ENCODE data around the gene MANBA.
A peak's percentile ranks its signal among the peaks of the same experiment; 100 is the strongest.

Gene MANBA

DNA sequence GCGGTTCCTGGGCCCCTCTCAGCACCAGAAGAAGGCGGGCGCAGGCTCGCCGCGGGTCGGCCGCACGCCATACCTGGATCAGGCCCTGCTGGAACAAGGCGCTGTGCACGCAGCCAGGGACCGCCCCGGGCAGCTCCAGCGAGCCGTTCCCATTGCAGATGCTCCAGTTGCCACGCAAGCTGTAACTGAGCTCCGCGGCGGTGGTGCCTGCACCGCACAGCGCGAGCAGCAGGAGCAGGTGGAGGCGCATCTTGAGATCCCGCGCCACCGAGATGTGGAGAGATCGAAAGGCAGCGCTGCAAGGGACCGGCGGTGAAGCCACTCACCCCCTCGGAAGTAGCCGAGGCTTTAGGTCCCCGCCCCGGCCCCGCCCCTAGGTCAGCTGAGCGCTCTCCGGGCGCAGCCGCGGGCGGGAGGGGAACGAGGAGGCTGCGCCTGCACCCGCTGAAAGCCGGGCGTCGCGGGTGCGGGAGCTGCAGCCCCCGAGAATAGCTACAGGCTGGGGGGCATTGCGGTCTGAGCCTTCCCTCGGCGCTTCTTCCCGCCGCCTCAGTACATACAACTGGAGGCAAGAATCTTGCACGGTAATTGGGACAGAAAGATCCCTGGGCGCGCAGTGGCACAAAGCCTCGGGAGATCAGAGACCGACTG lies at the start of gene MANBA:
TSS of gene MANBA (minus strand) at position 324 of the 651 bp plus-strand sequence. CDS start at position 250, 74 bp downstream.
- peak; percentile 47 for DNase-seq (ENCODE audit: low read depth)

GRCh38 chr4:102809691-102810090 lies 48.9 kb upstream of the MANBA start:
- no peak for DNase-seq (ENCODE audit: low read depth)

DNA sequence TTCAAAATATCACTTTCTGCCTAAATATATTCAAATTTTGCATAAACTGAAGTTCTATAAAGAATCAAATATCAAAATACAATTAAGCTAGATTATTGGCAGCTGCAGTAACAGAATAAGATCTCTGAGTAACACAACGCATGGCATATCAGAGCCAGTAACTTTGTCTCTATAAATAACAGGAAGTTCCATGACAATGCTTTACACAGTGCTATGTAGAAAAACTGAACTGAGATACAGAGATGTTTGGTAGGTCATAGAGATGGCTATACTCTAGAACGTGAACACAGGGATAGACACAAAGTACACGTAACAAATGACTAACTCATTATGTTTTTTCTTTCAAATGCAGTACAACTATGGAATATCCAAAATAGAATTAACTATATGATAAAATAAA lies 48.4 kb upstream of the MANBA start:
- no peak for DNase-seq (ENCODE audit: low read depth)

DNA sequence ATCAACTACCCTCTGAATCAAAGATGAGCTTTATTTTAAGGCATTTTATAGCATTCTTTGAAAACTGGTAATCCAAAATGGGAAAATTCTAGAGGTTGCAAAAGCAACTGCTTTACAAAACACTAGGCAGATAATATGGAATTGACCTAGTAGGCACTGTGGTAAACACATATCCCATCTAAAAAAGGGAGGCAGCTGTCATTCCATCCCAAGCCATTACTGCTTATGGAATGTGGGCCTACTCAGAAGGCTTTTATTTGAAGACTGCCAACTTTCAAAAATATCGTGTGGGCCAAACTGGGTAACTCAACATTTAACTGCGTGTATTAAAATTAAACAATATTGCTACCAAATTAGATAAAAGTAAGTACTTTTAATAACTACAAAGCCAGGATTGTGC lies 47.2 kb upstream of the MANBA start:
- no peak for DNase-seq (ENCODE audit: low read depth)

GRCh38 chr4:102807345-102807744 lies 46.6 kb upstream of the MANBA start:
- no peak for DNase-seq (ENCODE audit: low read depth)

- no peak for DNase-seq (ENCODE audit: low read depth)
These were observed 39.0 kb upstream of the MANBA start for GRCh38 chr4:102799816-102800215.

- no peak for DNase-seq (ENCODE audit: low read depth)
These were observed 34.2 kb upstream of the MANBA start for GRCh38 chr4:102794999-102795398.

DNA sequence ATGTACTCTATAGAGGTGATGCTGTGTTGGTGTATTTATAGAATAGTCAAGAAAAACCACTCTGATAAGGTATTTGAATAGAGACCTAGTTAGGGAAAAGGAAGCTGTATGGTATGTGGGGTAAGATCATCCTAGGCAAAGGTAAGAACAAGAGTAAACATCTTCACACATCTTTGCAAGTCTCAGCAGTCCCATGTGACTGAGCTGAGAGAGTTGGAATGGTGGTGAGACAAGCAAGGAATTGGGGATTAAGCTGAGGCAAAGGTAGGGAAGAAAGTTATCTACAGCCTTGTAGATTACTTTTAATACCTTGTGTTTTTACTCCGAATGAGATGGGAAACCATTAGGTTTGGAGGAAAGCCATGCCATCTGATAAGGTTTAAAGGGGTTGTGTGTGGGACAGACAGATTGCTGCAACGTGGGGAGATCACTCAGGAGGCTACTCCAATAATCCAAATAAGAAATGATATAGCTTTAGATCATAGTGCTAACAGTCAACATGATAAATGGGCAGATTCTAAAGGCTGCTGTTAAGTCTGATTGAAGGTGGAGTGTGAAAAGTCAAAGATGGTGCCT lies 31.7 kb upstream of the MANBA start:
- no peak for DNase-seq (ENCODE audit: low read depth)

- no peak for DNase-seq (ENCODE audit: low read depth)
These were observed 30.6 kb upstream of the MANBA start for GRCh38 chr4:102791318-102791835.

GRCh38 chr4:102789317-102789717 lies 28.5 kb upstream of the MANBA start:
- DNase-seq (ENCODE audit: low read depth): peak; percentile 9

DNA sequence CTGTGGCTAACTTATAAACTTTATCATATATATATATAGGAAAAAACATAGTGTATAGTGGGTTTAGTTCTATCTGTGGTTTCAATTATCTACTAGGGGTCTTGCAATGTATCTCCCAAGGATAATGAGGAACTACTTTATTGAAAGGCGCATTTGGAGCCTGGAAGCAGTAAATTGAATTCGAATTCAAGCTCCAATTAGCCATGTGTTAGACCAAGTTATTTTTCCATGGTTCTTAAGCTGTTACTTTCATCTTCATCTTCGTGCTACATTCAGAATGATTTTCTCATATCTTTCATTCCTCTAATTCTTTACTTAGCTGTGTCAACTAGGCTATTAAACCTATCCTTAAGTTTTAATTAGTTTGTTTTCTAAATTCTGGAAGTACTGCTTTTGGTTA lies 27.2 kb upstream of the MANBA start:
- DNase-seq (ENCODE audit: low read depth): no peak

DNA sequence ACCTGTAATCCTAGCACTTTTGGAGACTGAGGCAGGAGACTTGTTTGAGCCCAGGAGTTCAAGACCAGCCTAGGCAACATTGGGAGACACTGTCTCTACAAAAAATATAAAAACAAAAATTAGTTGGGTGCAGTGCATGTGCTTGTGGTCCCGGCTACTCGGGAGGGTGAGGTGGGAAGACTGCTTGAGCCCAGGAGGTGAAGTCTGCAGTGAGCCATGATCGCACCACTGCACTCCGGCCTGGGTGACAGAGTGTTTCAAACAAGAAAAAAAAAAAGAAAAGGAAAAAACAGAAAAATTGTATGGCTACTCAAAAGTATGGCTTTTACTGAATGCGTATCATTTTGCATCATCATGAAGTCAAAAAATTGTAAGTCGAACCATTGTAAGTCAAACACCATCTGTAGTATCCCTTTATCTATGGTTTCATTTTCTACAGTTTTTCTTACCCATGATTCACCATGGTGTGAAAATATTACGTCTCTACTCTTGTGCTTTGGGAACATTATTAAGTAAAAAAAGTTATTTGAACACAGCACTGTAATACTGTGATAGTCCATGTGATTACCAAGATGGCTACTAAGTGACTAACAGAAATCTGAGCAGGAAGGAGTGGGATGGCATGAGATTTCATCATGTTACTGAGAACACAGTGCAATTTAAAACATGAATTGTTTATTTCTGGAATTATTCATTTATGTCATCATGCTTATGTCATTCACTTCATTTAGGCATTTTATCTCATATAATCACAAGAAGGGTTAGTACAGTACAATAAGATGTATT lies 26.5 kb upstream of the MANBA start:
- no peak for DNase-seq (ENCODE audit: low read depth)

DNA sequence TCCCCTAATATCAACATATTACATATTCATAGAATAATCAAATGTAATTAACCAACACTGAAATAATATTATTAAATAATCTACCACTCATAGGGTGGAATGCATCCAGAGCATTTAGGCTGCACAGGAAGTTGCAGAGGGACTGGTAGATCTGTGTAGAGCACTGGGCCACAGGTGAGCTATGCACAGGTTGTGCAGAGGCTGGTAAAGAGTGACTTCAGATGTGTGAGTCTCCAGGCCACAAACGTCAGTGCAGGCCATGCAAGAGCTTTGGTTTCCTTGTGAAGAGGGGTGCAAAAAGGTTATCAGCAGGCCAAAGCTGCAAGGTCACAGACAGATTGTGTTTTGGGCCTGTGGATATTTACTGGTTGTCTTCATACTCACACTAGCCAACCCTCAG lies 25.5 kb upstream of the MANBA start:
- no peak for DNase-seq (ENCODE audit: low read depth)

DNA sequence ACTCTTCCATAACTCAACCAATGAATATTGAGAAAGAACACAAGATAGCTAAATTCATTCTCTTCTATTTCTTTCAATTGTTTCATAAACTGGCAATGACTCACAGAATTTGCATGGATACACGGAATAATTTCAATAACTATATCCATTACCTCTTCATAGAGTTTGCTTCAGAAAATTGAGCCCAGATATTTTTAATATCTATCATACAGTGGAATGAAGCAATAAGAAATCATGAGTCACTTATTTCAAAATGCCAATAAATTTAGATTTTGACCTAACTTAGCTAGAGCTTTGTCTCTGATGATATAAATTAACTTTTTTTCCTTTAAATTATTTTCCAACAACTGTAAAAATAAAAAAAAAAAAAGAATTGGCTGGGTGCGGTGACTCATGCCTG lies 22.2 kb upstream of the MANBA start:
- no peak for DNase-seq (ENCODE audit: low read depth)

DNA sequence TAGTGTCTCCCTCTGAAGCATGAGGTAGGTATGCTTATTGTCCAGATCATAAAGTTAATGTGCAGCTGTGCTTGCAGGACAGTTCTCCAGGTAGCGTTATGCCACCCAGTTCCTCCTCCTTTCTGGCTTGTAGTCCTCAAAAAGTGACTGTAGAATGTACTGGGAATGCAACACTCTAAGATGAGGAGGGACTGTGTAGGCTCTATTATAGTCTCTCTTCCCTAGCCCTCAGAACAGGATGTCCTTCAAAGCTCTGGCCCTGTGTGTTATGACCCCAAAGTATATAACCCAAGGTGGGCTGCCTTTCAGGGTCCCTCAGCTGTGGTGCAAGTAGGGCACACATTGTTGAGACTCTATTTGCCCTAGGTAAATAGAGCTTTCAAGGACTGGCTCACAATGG lies 20.8 kb upstream of the MANBA start:
- no peak for DNase-seq (ENCODE audit: low read depth)

- DNase-seq (ENCODE audit: low read depth): no peak
These were observed 19.8 kb upstream of the MANBA start for GRCh38 chr4:102780476-102781144.

- DNase-seq (ENCODE audit: low read depth): no peak
These were observed 18.4 kb upstream of the MANBA start for GRCh38 chr4:102779204-102779603.

DNA sequence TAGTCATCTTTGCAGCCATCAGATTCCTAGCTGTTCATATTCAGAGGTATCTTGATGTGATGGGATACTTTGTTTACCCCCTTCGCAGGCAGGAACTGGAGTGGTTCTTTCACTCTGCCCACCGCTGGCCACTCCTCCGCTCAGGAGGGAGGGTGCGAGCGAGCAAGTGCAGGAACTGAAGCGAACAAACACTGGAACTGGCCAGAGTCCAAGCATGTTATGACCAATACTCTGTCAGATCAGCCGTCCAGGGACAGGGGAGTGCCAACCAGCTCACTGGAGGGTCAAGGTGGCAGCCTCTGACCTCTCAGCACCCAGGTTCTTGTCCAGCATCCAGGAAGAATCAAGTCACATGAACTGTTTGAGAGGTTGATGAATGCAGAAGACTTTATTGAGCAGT lies 18.0 kb upstream of the MANBA start:
- no peak for DNase-seq (ENCODE audit: low read depth)

DNA sequence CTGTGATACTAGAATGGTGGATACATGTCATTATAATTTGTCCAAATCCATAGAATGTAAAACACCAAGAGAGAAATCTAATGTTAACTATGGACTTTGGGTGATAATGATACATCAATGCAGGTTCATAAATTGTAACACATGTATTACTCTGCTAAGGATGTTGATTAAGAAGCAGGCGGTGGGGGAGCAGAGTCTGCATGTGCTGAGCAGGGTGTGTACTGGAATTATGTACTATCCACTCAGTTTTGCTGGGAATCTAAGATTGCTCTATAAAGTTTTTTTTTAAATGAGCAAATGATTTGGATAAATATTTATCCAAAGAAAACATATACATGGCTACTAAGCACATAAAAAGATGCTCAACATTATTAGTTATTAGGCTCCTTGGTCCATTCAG lies 15.0 kb upstream of the MANBA start:
- DNase-seq (ENCODE audit: low read depth): no peak

DNA sequence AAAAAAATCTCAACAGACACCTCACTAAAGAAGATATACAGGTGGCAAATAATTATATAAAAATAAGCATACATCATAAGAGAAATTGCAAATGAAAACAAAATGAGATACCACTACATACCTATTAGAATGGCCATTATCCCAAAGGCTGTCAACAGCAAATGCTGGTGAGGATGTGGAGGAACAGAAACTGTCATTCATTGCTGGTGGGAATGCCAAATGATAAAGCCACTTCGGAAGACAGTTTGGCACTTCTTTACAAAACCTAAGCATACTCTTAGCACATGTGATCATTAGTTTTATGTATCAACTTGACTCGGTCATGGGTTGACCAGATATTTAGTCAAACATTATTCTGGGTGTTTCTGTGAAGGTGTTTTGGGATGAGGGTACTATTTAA lies 13.5 kb upstream of the MANBA start:
- no peak for DNase-seq (ENCODE audit: low read depth)

- no peak for DNase-seq (ENCODE audit: low read depth)
These were observed 12.1 kb upstream of the MANBA start for GRCh38 chr4:102772738-102773340.

GRCh38 chr4:102764901-102765300 lies 4.1 kb upstream of the MANBA start:
- DNase-seq (ENCODE audit: low read depth): no peak
